Testis (tissue), 2 donors: ENCODE data around the gene ETFBKMT.

Source experiments
- CTCF ChIP-seq, 3 experiments: fragments of 450-650 bp in 2 of 3; fragments of 200-600 bp in 1 of 3; sonication (generic) in 1 of 3; IDR thresholded peaks; one replicate each; pipeline ENCODE4 v1.5.1; 2016 to 2019; ENCODE audit warnings: antibody characterized with exemption in 3 of 3, mild to moderate bottlenecking in 2 of 3, moderate library complexity in 1 of 3
- POLR2A ChIP-seq: fragments of 450-650 bp; IDR thresholded peaks from one replicate; pipeline ENCODE4 v1.6.1; 2017; ENCODE audit warnings: antibody characterized with exemption, mild to moderate bottlenecking, moderate library complexity

GRCh38 chr12:31631023-31631724 is 28.3 kb upstream of the ETFBKMT start:
- TF ChIP-seq CTCF (IDR thresholded peaks at IDR 0.05): no peak
- no peak for TF ChIP-seq POLR2A
